SK-N-SH (cell line): ENCODE measurements around the gene FAM162A. TPM values are rescaled to one million over a fixed set of nuclear protein-coding genes. Genes with fewer than 3 reads are reported as not detected.

Experiments used
- CTCF ChIA-PET: fragments of 300-600, 350-600 bp; formaldehyde crosslinking; extraction: SDS; loops from one replicate; lab custom pipeline; 2021; lab: Yijun Ruan, JAX
- POLR2A ChIA-PET: fragments of 350-600 bp; sonication (Branson Sonifier 250); formaldehyde crosslinking; extraction: SDS; loops from one replicate; lab custom pipeline; 2020; ENCODE audit warnings: antibody characterized with exemption, inconsistent platforms; lab: Yijun Ruan, JAX
- DNase-seq: peaks from one replicate; pipeline ENCODE4 v3.0.0; 2012
- H2AFZ ChIP-seq: fragments of 200-600 bp; sonication (generic); 2 replicates; pipeline ENCODE4 v1.8.1; 2016; ENCODE audit warnings: antibody characterized with exemption, mild to moderate bottlenecking, low read depth
- H3F3A ChIP-seq: fragments of 200-600 bp; sonication (generic); replicated peaks from 2 replicates; pipeline ENCODE3; 2016; ENCODE audit warnings: antibody characterized with exemption, mild to moderate bottlenecking; ENCODE audit not compliant: insufficient read depth
- H3K27ac ChIP-seq, 2 experiments: fragments of 200-500 bp in 1 of 2; fragments of 200-600 bp in 1 of 2; sonication (Bioruptor generic) in 1 of 2; sonication (generic), shearing (Covaris generic) in 1 of 2; 2 replicates each; pipeline versions ENCODE4 v1.5.1 to v1.6.1; 2014 to 2016; ENCODE audit warnings: low read depth in 2 of 2, inconsistent platforms in 1 of 2, low read length in 1 of 2, mild to moderate bottlenecking in 1 of 2, mixed read lengths in 1 of 2
- H3K27me3 ChIP-seq: fragments of 200-600 bp; sonication (generic), shearing (Covaris generic); 2 replicates; pipeline ENCODE4 v1.6.1; 2016; ENCODE audit warnings: mixed run types; ENCODE audit not compliant: insufficient read depth
- H3K36me3 ChIP-seq, 2 experiments: fragments of 200-500 bp in 1 of 2; fragments of 200-600 bp in 1 of 2; sonication (Bioruptor generic) in 1 of 2; sonication (generic) in 1 of 2; replicated peaks in 1 of 2; 2 replicates each; pipeline versions ENCODE3 to v1.5.1; 2014 to 2016; ENCODE audit warnings: low read length in 1 of 2, mild to moderate bottlenecking in 1 of 2; ENCODE audit not compliant: insufficient read depth in 2 of 2, control insufficient read depth in 1 of 2
- H3K4me1 ChIP-seq, 2 experiments: fragments of 200-500 bp in 1 of 2; fragments of 200-600 bp in 1 of 2; sonication (Bioruptor generic) in 1 of 2; sonication (generic), shearing (Covaris generic) in 1 of 2; 2 replicates each; pipeline versions ENCODE4 v1.5.1 to v1.6.1; 2014 to 2016; ENCODE audit warnings: low read depth in 1 of 2, low read length in 1 of 2, mixed run types in 1 of 2; ENCODE audit not compliant: insufficient read depth in 2 of 2, control insufficient read depth in 1 of 2
- H3K4me2 ChIP-seq: fragments of 200-600 bp; sonication (generic), shearing (Covaris generic); 2 replicates; pipeline ENCODE4 v1.6.1; 2017; ENCODE audit warnings: mixed run types
- H3K4me3 ChIP-seq, 2 experiments: fragments of 200-500 bp in 1 of 2; fragments of 200-600 bp in 1 of 2; sonication (Bioruptor generic) in 1 of 2; sonication (generic), shearing (Covaris generic) in 1 of 2; 2 replicates each; pipeline versions ENCODE4 v1.5.1 to v1.8.1; 2014 to 2016; ENCODE audit warnings: low read depth in 2 of 2, inconsistent platforms in 1 of 2, low read length in 1 of 2, mild to moderate bottlenecking in 1 of 2, mixed read lengths in 1 of 2, moderate library complexity in 1 of 2
- H3K79me2 ChIP-seq: fragments of 200-600 bp; sonication (generic); 2 replicates; pipeline ENCODE4 v1.8.1; 2017; ENCODE audit warnings: mild to moderate bottlenecking; ENCODE audit not compliant: insufficient read depth
- H3K9ac ChIP-seq: fragments of 200-600 bp; sonication (generic); 2 replicates; pipeline ENCODE4 v1.6.1; 2017; ENCODE audit warnings: mixed run types
- H3K9me2 ChIP-seq: fragments of 200-600 bp; sonication (generic); 2 replicates; pipeline ENCODE4 v1.6.1; 2017; ENCODE audit warnings: mixed run types
- H3K9me3 ChIP-seq: fragments of 200-600 bp; sonication (generic); 2 replicates; pipeline ENCODE4 v1.6.1; 2017; ENCODE audit warnings: mixed run types, mild to moderate bottlenecking, moderate library complexity
- H4K20me1 ChIP-seq: fragments of 200-600 bp; sonication (generic); 2 replicates; pipeline ENCODE4 v1.6.1; 2017; ENCODE audit warnings: mild to moderate bottlenecking, mixed run types; ENCODE audit not compliant: insufficient read depth
- CHD2 ChIP-seq: fragments of 150-350 bp; IDR thresholded peaks from 2 replicates; pipeline ENCODE4 v1.6.1; 2018; ENCODE audit warnings: low read length; ENCODE audit not compliant: partially characterized antibody
- ELF1 ChIP-seq: IDR thresholded peaks from 2 replicates; pipeline ENCODE4 v1.4.0; 2012
- GABPA ChIP-seq: IDR thresholded peaks from 2 replicates; pipeline ENCODE4 v1.4.0; 2012; ENCODE audit warnings: low read depth, mild to moderate bottlenecking
- IRF3 ChIP-seq: fragments of 150-350 bp; IDR thresholded peaks from 2 replicates; pipeline ENCODE4 v1.6.1; 2016; ENCODE audit warnings: mild to moderate bottlenecking, low read depth, low read length
- MAX ChIP-seq: IDR thresholded peaks from 2 replicates; pipeline ENCODE4 v1.4.0; 2012; ENCODE audit warnings: low read depth
- MXI1 ChIP-seq: IDR thresholded peaks from 2 replicates; pipeline ENCODE4 v1.6.1; 2012; ENCODE audit warnings: mild to moderate bottlenecking, low read depth, low read length, improper control_type of control experiment
- NRF1 ChIP-seq: IDR thresholded peaks from 2 replicates; pipeline ENCODE4 v1.6.1; 2012; ENCODE audit warnings: low read depth, mild to moderate bottlenecking, low read length
- POLR2AphosphoS5 ChIP-seq: IDR thresholded peaks from 2 replicates; pipeline ENCODE4 v1.6.1; 2012; ENCODE audit warnings: low read depth, low read length
- RXRA ChIP-seq: IDR thresholded peaks from 2 replicates; pipeline ENCODE4 v1.4.0; 2012; ENCODE audit warnings: low read depth, mild to moderate bottlenecking, borderline replicate concordance
- SMC3 ChIP-seq: IDR thresholded peaks from 2 replicates; pipeline ENCODE4 v1.6.1; 2012; ENCODE audit warnings: low read depth, low read length, improper control_type of control experiment
- TEAD4 ChIP-seq: IDR thresholded peaks from 2 replicates; pipeline ENCODE4 v1.4.0; 2012; ENCODE audit warnings: mild to moderate bottlenecking, borderline replicate concordance; ENCODE audit not compliant: insufficient read depth
- ZBTB33 ChIP-seq: IDR thresholded peaks from 2 replicates; pipeline ENCODE4 v1.4.0; 2012; ENCODE audit warnings: low read depth, borderline replicate concordance
- WGBS: methylation state at CpG from one replicate; pipeline ENCODE4 v1.1.6; 2017; ENCODE audit warnings: low lambda C conversion rate; 5-methylcytosine and 5-hydroxymethylcytosine counted together
- polyA plus RNA-seq, 3 experiments: library from polyadenylated mRNA; depleted of rRNA; stranded (reverse); fragments of >200 nt; gene quantifications; 2 replicates each; pipeline ENCODE4 v1.2.3, GENCODE V29; 2012

The FAM162A gene
- polyA plus RNA-seq, 1 of the 3 experiments (the other 2 are of a cell fraction), result 35.1 TPM

- Histone ChIP-seq H3K36me3 (no peaks in the 10 kb centered on the region), H3K4me3 (no peak overlapping the region), H3K79me2 (no peaks in the 10 kb centered on the region), H3K27me3 (no peaks in the 10 kb centered on the region), H3K4me1 (peaks cover 0 to 7% of the 10 kb centered on the region in 2 experiments; a peak in 1 of 4 replicates), H3K9me3 (no peaks in the 10 kb centered on the region), H2AFZ (no peak overlapping the region), H3K9me2 (no peaks in the 10 kb centered on the region), H3K4me2 (no peak overlapping the region), H4K20me1 (no peaks in the 10 kb centered on the region), H3K27ac (no peak overlapping the region), H3K9ac (no peak overlapping the region), H3F3A (no peaks in the 10 kb centered on the region)
- no peak for DNase-seq
- 75% methylated on average over 5 of the region's 5 CpGs for WGBS
- ChIA-PET CTCF (no interaction called here), POLR2A (no interaction called here)
- no peak for TF ChIP-seq ZBTB33
- TF ChIP-seq POLR2AphosphoS5, result no peak
- TF ChIP-seq, all 33 proteins: peak for 0
Measured at GRCh38 chr3:122350814-122351418, 33.1 kb upstream of the FAM162A start.

GRCh38 chr3:122351612-122352011, 32.4 kb upstream of the FAM162A start:
- POLR2A ChIA-PET, result no interaction called here
- H3F3A ChIP-seq, result no peaks in the 10 kb centered on the region
- no peak for DNase-seq
- H3K27ac ChIP-seq, result no peak overlapping the region
- no peak overlapping the region for H2AFZ ChIP-seq
- no peaks in the 10 kb centered on the region for H3K9me3 ChIP-seq
- H3K4me2 ChIP-seq, result no peak overlapping the region
- no peak overlapping the region for H3K4me3 ChIP-seq
- H3K4me1 ChIP-seq, result peaks cover 0 to 7% of the 10 kb centered on the region in 2 experiments; a peak in 1 of 4 replicates
- no peaks in the 10 kb centered on the region for H3K27me3 ChIP-seq
- 92% methylated on average over 4 of the region's 4 CpGs for WGBS
- CTCF ChIA-PET, result no interaction called here
- no peaks in the 10 kb centered on the region for H4K20me1 ChIP-seq
- TF ChIP-seq GABPA (no peak), MAX (no peak), POLR2AphosphoS5 (no peak), RXRA (no peak), MXI1 (no peak), NRF1 (no peak), TEAD4 (no peak), ELF1 (no peak), CHD2 (no peak), SMC3 (no peak), IRF3 (no peak)
- H3K79me2 ChIP-seq, result no peaks in the 10 kb centered on the region
- H3K36me3 ChIP-seq, result no peaks in the 10 kb centered on the region
- no peak overlapping the region for H3K9ac ChIP-seq
- no peaks in the 10 kb centered on the region for H3K9me2 ChIP-seq
